K562 (cell line): Measurements from ENCODE around the gene ECM1. TPM values are rescaled to one million over a fixed set of nuclear protein-coding genes. Genes with fewer than 3 reads are reported as not detected.

Experiments used
- ARID4B ChIP-seq: sonication (generic); formaldehyde crosslinking; IDR thresholded peaks from 2 replicates; pipeline ENCODE4 v1.8.0; 2022; ENCODE audit warnings: mild to moderate bottlenecking, missing genetic modification reagents
- CREBBP ChIP-seq: IDR thresholded peaks from one replicate; pipeline ENCODE4 v1.6.1; 2012; ENCODE audit warnings: low read depth, mild to moderate bottlenecking, control low read depth, inconsistent platforms, low read length
- ETV1 ChIP-seq: fragments of 450-650 bp; conservative IDR thresholded peaks from 2 replicates; pipeline ENCODE4 v1.6.1; 2016; ENCODE audit warnings: missing genetic modification characterization, control low read depth, low read depth, missing compliant biosample characterization
- EZH2 ChIP-seq: IDR thresholded peaks from 2 replicates; pipeline ENCODE4 v1.6.1; 2012; ENCODE audit warnings: low read depth, mild to moderate bottlenecking, inconsistent platforms, low read length, borderline replicate concordance
- FOXP1 ChIP-seq: sonication (generic); formaldehyde crosslinking; IDR thresholded peaks from 2 replicates; pipeline ENCODE4 v1.8.0; 2022; ENCODE audit warnings: mild to moderate bottlenecking, missing genetic modification reagents
- TCF3 ChIP-seq: sonication (generic); formaldehyde crosslinking; IDR thresholded peaks from 2 replicates; pipeline ENCODE4 v1.4.0; 2020; ENCODE audit warnings: mild to moderate bottlenecking, missing genetic modification reagents
- TSHZ1 ChIP-seq: fragments of 250-450 bp; sonication (Bioruptor Pico); IDR thresholded peaks from 2 replicates; pipeline ENCODE4 v1.4.0; 2020; ENCODE audit warnings: mild to moderate bottlenecking, moderate library complexity
- ZNF146 ChIP-seq: IDR thresholded peaks from one replicate; pipeline ENCODE4 v1.6.1; 2018; ENCODE audit warnings: missing compliant biosample characterization; ENCODE audit not compliant: unreplicated experiment
- ZNF184 ChIP-seq: sonication (generic); formaldehyde crosslinking; IDR thresholded peaks from 2 replicates; pipeline ENCODE4 v1.5.0; 2020; ENCODE audit warnings: missing genetic modification reagents
- ZNF217 ChIP-seq: sonication (generic); formaldehyde crosslinking; IDR thresholded peaks from 2 replicates; pipeline ENCODE4 v1.8.0; 2022; ENCODE audit warnings: mild to moderate bottlenecking, missing genetic modification reagents
- ZNF23 ChIP-seq: fragments of 250-450 bp; sonication (Bioruptor Pico); IDR thresholded peaks from 2 replicates; pipeline ENCODE4 v1.4.0; 2020; ENCODE audit warnings: mild to moderate bottlenecking
- ZNF785 ChIP-seq: fragments of 250-450 bp; sonication (Bioruptor Pico); IDR thresholded peaks from 2 replicates; pipeline ENCODE4 v1.4.0; 2020; ENCODE audit warnings: mild to moderate bottlenecking
- polyA plus RNA-seq, 8 experiments: library from polyadenylated mRNA; depleted of rRNA in 4 of 8; stranded (reverse) in 5 of 8; unstranded in 3 of 8; fragments of >200 nt; fragmentation: Nextera tagmentation in 2 of 8; fragmentation: Illumina TruSeq in 1 of 8; extraction: Ambion mirVana in 2 of 8; extraction: Trizol in 1 of 8; gene quantifications; 2 replicates each; pipeline versions ENCODE4 v1.2.1 to v1.2.3, GENCODE V29; 2011 to 2014; ENCODE audit warnings: inconsistent platforms in 1 of 8, missing spikeins in 1 of 8
- total RNA-seq, 7 experiments: library from RNA; depleted of rRNA in 6 of 7; stranded (reverse); fragments of >200 nt in 6 of 7; fragmentation: Illumina TruSeq in 2 of 7; extraction: Trizol in 2 of 7; gene quantifications; 2 replicates each; pipeline versions ENCODE4 v1.2.1 to v1.2.3, GENCODE V29; 2011 to 2021; ENCODE audit warnings: low replicate concordance in 1 of 7
- TF ChIP-seq, protein P1 (sequence below): fragments of 450-650 bp; IDR thresholded peaks from 2 replicates; pipeline ENCODE4 v1.6.1; 2016; ENCODE audit warnings: antibody characterized with exemption
- TF ChIP-seq, protein P2 (sequence below): fragments of 200-400 bp; formaldehyde crosslinking; IDR thresholded peaks from 2 replicates; pipeline ENCODE4 v1.6.1; 2017; ENCODE audit warnings: mild to moderate bottlenecking, low read depth, low read length, moderate library complexity

ECM1 gene
- total and polyA plus RNA-seq, 9 of the 15 experiments (the other 6 are each of a cell fraction or from before 2014, with no cell fraction given): 6.6 to 52.2 (median 12.8) TPM

GRCh38 chr1:150486966-150487762 lies 20.7 kb upstream of the ECM1 start, which contains the start of gene TARS2 (continued):
- TF ChIP-seq CREBBP: no peak
- 0 out of 2 replicates have a peak, but pooled peaks have one; percentile 21 for TF ChIP-seq TCF3
- no peak for TF ChIP-seq ZNF217 (CRISPR knock-in tag)
- no peak for TF ChIP-seq ZNF184 (CRISPR knock-in tag)
- TF ChIP-seq ZNF785 (CRISPR knock-in tag): no peak
- TF ChIP-seq ARID4B: peak; percentile 80
- TF ChIP-seq, protein P1, sequence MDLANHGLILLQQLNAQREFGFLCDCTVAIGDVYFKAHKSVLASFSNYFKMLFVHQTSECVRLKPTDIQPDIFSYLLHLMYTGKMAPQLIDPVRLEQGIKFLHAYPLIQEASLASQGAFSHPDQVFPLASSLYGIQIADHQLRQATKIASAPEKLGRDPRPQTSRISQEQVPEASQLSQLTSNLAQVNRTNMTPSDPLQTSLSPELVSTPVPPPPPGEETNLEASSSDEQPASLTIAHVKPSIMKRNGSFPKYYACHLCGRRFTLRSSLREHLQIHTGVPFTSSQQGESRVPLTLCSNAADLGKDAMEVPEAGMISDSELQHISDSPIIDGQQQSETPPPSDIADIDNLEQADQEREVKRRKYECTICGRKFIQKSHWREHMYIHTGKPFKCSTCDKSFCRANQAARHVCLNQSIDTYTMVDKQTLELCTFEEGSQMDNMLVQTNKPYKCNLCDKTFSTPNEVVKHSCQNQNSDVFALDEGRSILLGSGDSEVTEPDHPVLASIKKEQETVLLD: no peak
- TF ChIP-seq, protein P2, sequence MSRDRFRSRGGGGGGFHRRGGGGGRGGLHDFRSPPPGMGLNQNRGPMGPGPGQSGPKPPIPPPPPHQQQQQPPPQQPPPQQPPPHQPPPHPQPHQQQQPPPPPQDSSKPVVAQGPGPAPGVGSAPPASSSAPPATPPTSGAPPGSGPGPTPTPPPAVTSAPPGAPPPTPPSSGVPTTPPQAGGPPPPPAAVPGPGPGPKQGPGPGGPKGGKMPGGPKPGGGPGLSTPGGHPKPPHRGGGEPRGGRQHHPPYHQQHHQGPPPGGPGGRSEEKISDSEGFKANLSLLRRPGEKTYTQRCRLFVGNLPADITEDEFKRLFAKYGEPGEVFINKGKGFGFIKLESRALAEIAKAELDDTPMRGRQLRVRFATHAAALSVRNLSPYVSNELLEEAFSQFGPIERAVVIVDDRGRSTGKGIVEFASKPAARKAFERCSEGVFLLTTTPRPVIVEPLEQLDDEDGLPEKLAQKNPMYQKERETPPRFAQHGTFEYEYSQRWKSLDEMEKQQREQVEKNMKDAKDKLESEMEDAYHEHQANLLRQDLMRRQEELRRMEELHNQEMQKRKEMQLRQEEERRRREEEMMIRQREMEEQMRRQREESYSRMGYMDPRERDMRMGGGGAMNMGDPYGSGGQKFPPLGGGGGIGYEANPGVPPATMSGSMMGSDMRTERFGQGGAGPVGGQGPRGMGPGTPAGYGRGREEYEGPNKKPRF: no peak
- TF ChIP-seq ZNF146 (CRISPR knock-in tag): no peak
- TF ChIP-seq ZNF23: no peak
- peak; percentile 86 for TF ChIP-seq ETV1 (tag)
- TF ChIP-seq TSHZ1: no peak
- TF ChIP-seq EZH2: no peak
- TF ChIP-seq FOXP1 (CRISPR knock-in tag): no peak; the same call in 1 of the 2 replicates
